GM18867 (cell line): ENCODE measurements around the gene RELCH.

ENCODE experiments used
- ATAC-seq: cut with Tn5 transposase; IDR thresholded peaks from one replicate; pipeline ENCODE4 v1.9.1; 2021; ENCODE audit warnings: mild to moderate bottlenecking, moderate library complexity; ENCODE audit not compliant: unreplicated experiment

The RELCH gene

DNA sequence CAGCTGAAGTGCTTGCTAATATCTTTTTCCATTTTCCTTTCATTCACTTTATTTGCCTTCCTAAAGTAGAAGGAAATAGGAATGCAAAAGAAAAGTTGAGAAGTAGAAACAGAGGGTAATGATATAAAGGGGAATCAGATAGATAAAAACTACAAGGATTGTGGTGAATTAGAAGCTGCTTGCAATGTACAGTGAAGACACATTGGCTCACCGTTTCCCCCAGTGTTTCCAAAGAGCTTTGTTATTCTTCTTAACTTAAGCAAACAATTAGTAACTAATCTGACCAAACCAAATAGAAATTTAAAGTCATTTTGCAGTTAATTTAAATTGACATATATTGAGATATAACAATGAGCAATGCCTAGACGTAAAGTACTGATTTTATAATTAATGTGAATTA, 63.4 kb downstream of the RELCH start:
- ATAC-seq, result no peak

DNA sequence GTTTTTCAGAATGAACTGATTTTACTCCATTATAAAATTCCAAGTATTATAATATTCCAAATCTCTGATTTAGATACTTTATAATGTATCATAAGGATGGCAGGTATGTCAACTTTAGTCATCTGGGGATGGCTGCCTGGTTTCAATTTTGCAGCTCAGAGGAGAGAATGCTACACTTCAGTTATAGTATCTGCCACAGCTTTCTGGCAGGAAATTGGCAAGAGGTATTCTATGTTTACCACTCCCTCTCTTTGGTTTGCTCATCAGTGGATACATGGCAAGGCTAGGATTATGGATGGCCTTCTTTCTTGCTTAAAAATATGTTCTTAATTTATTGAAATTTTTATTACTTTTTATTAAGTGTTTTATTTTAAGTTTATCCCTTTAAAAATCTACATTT, 71.0 kb downstream of the RELCH start:
- ATAC-seq, result no peak

DNA sequence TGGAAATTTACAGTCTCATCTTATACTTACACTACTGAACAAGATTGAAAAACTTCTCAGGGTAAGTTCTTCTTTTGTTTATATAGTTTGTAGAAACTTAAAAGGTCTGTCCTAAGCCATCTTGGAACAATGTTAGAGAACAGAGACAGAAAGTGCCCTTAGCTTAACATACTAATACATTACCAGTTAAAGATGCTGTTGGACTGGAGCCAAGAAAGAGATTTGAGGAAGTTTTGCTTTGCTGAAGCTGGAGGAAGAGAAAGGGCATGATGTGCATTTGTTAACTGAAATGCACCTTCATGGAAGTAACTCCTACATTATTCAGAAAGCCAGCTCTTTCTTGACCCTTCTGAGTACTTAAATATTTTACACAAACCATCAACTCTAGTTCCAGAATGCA, 71.6 kb downstream of the RELCH start:
- no peak for ATAC-seq

DNA sequence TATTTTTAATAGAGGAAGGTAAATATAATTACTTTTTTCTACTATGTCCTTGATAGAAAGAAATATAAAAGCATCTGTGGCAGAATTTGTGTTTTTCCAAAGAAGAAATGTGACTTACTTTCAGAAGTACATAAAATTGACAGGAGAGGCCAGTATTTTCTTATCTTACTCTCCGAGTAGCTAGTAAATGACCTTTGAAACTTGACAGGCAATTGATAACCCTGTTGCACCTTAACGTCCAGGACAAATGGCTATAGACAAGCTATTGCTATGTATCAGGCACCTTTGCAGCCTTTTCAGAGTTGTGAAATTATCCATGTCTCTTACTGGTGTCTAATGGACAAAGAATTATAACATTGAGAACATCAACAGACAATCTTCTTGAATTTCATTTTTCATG, 75.0 kb downstream of the RELCH start:
- no peak for ATAC-seq

DNA sequence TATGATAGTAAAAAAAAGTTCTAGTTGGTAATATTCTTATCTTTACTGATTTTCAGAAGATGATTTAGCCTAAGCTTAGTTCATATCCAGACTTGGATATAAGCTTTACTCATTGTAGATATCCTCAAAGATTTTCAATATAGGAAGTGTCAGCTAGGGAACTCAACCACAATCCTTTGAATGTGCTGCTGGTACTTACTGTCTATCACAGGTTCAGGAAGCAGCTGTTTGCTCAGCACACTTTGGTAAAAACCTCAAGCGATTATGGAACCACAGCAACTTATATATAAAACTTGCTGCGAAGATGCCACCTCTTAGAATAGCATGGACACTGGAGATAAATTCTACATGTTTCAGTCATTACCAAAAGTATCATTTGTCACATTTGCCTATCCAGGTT, 77.9 kb downstream of the RELCH start:
- no peak for ATAC-seq

DNA sequence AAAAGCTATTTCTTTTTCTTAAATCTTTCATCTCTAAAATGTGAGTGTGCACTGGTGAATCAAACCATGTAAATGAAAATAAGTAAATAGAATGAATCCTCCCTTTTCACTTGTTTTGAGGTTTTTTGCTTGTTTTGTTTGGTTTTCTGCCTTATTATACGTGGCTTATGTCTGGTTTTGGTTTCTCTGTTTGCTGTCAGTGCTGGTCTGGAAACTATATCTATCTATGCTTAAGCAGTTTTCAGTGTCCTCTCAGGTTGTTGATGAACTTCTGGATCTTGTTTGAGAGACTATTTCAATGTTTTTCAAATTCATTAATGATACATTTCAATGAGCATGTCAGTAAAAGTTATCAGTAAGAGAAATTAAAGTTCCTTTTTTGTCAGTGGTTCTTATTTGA, 90.0 kb downstream of the RELCH start:
- no peak for ATAC-seq

DNA sequence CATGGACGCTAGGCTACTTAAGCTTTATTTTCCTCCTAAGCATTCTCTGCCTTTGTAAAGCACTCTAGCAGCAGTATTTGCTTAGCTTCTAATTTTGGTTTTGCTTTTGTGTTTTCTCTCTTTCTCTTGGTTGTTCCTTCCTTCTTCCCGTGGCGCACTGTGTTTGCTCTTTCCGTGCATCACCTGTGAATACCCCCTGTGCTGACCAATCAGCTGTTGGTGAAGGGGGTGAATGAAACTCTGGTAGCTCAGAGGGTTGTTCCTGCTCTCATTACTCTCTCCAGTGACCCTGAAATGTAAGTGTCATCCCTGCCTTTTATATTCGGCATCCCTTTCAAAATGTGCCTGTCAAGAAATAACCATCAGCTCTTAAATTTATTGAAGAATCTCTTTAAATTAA, 92.5 kb downstream of the RELCH start:
- no peak for ATAC-seq

DNA sequence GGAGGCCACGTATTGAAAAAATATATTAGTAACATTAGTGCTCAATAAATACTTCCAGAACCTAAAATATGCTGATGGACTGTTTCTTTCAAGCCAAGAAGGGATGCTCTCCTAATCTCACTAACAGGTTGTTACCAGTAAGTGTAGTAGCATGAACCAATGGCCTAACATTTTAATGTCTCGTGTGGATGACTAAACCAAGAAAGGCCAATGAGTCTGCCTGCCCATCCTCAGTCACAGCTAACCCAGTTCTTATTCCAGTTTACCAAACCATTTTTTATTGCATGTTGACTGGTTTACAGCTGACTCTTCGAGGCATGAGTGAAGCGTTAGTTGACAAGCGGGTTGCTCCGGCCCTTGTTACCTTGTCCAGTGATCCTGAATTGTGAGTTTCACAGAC, 93.0 kb downstream of the RELCH start:
- no peak for ATAC-seq

DNA sequence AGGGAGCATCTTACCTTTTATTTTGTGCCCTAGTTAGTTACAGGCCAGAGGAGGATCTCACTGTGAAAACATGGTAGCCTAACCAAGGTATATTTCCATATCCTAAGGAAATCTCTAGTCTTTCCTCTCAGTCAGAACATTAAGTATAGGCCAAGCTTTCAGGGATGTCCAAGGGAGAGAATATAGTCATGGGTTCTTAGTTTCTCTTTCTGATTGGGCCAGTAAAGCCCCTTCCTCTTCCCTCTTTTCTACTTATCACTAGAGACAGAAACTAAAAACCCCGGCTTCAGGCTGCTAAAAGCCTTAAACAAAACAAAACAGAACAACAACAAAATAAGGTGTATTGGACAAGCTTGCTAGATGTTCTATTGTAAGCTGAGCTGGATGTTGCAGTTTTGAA, 93.7 kb downstream of the RELCH start:
- no peak for ATAC-seq

DNA sequence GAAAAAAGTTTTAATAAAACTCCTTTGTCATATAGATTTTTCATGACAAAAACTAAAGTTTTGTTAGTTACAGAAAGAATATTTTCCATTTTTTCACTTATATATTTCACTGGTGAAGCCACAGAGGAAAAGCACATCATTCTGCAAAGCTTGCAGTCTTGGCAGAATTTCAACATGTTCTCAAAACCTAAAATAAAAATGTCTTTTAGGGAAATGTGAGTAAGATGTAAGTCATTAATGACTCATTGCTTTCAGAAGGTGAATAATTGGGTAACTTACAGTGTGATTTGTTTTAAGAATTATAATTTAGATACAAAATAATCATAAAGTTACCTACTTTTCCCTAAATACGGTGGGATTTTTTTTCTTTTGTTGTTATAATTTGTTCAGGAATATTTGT, 94.6 kb downstream of the RELCH start:
- no peak for ATAC-seq

DNA sequence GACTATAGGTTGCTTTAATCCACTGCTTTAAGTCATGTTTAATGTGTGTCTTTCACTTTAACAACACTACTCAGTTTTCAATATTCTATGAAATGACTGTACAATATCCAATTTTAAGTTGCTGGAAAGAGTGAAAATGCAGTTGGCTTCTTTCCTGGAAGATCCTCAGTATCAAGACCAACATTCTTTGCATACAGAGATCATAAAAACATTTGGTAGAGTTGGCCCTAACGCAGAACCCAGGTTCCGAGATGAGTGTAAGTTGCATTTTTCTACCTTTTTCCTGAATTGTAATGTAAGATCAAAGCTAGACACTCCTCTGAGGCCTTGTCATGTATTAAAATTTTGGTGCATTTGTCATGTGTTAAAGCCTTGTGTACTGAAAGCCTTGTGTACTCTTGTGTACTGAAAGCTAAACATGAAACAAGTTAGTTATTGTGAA, 95.2 kb downstream of the RELCH start:
- no peak for ATAC-seq

DNA sequence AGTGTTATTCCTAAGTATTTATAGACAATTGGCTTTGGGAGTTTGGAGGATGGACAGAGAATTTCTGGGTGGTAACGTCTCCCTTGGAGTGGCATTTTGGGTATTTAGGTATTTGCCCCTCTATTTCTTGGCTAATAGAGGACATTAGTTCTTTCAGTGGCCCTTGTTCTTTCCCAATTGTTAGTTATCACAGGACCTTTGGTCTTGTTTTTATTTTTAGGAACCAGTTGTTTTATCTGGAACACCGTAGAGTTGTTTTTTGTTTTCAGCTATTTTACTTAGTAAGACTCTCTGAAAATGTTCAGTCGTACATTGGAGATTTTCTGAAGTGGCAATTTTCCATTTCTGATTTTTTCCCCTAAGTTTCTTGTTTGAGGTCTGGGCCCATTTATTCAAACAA, 97.6 kb downstream of the RELCH start:
- no peak for ATAC-seq

DNA sequence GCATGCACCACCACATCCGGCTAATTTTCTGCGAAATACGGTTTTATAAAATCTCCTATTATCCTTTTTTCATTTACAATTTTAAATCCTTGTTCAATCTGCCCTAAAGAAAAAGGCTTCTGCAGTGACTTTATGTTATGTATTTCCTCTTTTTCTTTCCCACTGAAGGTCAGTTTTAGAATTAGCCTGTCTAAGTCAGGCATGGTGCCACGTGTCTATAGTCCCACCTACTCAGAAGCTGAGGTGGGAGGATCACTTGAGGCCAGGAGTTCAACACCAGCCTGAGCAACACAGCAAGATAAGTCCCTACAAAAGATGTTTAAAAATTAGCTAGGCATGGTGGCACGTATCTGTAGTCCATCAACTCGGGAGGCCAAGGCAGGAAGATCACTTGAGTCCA, 98.2 kb downstream of the RELCH start:
- ATAC-seq, result no peak

DNA sequence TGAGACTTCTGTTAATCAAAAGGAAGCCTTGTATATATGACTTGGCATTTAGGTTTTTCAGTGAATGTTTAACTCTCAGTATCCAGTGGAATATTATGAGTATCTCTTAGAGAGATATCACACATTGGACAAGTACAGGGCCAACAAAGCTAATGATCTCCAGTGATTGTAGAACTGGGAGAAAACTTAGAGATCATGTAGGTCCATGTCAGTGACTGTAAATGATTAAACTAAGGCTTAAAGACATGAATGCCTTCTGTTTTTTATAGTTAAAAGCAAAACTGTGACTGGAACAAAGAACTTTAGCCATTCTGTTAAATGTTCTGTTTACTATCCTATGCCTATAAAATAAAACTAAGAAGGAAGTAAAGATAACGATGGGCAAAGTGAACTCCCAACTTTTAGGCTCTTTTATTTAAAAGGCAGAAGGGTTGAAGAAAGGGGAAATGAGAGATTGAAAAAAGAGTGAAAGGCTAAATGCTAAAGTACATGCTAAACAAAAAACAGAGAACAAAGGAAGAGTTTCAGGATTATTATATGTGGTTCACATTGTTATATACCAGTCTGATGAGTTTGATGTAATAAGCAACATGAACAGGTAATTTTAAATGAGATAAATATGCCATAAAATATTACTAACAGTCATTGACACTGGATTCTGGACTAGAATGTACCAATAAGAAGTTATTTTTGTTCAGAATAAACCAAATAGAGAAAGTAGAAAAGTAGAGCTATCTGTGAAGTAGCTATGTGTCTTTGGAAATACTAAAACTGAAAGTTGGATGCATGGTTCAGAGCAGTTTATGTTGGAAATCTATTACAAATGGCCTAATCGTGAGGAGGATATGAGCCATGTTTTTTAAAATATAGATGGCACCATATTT, 101.0 kb downstream of the RELCH start:
- ATAC-seq, result peak; percentile 31

DNA sequence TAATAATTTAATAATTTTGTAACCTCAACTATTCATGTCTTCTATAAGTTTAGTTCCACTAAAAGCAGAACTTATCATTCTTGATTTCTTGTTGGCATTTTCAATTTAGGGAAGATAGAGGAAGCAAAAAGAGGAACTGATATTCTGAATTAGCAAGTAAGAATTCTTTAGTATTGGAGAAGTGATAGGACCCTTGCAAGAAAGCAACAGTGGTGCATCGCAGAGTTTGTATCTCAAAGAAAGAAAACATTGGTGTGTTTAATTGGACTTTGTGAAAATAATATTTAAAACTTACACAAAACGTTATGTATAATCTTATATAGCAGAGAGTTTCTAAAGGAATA, 101.6 kb downstream of the RELCH start:
- ATAC-seq, result peak; percentile 64

DNA sequence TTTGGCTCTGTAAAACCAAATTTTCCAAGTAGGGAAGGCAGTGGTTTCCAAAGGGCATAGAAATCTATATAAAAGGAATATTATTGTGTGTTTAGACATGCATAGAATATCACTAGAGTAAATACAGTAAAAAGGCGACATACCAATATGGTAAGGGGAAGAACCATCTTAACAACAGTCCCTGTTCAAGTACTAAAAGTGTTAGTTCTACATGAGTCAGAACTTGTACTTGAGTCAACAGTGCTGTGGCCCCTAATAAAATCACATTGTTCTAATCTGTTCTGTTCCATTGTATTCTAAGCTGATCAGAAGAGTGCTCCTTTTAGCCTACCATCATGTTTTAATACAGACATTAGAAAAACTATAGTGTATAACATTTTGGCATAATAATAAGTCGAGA, 102.0 kb downstream of the RELCH start:
- ATAC-seq, result peak; percentile 42

DNA sequence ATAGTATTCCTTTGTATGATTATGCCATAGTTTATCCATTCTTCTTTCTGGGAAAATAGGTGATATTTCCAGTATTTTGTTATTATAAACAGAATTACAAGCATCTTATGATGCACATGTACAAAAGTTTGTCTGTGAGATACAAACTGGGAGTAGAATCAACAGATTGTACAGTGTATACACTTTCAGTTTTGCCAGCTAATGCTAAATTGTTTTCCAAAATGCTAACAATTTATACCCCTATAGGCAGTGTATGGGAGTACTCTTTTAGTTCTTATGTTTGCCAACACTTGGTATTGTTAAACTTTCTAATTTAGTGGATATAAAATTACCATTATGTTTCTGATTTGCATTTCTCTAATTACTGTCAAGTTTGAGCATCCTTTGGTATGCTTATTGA, 107.0 kb downstream of the RELCH start:
- ATAC-seq, result no peak

DNA sequence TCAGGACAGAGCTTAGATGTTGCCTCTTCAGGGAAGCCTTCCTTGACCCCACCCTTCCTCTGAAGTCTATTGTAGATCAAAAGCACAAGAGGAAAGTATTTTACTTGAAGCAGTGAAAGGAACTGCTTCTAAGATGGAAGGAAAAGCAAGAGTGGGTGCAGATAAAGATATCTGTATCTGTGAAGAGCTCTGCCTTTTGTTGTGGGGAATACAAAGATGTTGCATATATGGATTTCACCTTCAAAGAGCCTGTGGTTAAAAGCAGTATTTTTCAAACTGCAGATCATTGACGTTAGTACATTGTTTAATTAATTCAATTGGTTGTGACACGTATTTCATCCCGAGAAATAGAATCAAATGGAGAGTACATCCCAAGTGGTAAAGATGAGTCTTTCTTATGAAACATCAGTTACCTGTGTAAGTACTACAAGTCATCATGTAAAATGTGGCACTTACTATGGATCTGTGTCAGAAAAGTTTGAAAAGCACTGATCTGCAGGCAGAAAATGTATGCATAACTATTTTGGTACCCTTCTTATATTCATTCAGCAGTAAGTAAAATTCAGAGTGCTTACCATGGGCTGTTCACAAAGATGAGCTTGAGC, 113.4 kb downstream of the RELCH start:
- ATAC-seq, result no peak

DNA sequence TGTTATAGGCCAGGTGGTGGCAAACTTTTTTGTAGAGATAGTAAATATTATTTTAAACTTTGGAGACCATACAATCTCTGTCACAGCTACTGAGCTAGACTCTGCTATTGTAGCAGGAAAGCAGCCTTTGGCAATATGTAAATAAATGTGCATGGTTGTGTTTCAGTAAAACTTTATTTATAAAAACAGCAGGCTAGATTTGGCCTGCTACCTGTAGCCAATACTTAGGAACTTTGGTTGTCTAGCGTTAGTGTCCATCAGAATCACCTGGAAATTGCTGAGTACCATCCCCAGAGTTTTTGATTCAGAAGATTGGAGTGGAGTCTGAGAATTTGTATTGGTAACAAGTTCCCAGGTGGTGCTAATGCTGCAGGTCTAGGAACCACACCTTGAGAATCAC, 114.3 kb downstream of the RELCH start:
- no peak for ATAC-seq

DNA sequence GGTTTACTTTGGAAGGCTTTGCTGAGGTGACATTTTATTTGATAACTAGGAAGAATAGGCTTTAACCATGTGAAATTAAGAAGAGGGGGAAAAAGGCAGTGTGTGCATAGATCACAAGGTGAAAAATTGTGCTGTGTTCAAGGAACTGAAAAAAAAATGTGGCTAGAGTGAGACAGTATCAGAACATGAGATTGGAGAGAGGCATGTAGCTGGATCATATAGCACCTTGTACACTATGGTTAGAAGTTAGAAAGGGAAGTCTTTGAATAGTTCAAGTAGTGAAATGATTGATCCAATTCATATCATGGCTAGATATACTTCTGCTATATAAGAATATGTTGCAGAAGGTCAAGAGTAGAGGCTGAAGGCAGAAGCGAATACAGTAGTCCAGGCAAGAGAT, 125.8 kb downstream of the RELCH start:
- ATAC-seq, result peak; percentile 68

DNA sequence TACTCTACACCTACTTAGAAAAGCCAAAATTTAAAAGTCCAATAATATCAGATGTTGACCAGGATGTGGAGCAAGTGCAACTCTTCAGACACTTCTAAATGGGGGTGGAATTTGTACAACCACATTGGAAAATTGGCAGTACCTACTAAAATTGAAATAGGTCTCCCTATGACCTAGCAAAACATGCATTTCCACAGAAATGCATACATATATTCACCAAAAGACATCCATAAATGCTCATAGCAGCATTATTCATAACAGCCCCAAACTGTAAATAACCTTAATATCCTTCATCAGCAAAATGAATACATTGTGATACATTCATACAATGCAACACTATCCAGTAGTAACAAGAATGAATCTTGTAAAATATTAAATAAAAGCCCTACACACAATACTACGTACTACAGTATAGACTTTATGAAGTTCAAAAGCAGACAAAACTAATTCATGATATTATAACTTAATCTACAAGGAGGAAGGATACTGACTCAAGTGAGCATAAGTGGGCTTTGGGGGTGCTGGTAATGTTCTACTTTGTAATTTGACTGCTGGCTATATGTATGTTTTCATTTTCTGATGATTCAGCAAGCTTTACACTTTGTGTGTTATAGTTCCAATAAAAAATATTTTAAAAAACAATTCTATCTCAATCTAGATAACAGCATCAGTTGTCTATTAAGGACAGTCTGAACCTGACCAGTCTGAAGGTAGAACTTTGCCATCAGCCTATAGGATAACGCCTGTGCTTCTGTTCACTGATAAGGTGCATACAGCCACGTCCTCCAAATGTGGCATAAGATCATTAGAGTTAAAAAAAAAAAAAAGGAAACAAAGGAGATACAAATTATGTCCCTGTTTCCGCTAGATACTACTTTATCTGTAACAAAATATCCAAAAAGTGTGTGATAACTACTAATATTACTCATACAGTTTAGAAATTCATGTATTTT, 131.4 kb downstream of the RELCH start:
- no peak for ATAC-seq

DNA sequence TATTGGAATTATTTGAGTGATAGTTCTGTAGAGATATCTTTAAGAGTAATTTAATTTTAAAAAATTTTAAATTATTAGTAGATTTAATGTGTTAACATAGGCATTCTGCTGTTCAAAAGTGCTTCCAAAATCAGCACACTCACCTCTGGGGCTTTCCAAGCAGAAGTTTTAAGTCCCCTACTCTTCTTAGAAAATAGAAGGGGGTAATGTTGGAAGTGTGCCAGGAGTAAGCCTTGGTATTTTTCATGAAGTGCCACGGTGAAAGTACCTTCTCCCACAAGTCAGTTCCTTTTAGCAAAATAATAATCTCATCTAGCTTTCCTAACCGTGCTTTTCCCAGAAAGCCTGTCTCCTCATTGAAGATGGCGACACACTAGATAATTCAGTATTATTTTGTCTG, 134.1 kb downstream of the RELCH start:
- no peak for ATAC-seq
